ENCODE data around the gene KLHL21.

GRCh38 chr1:6624710-6625583 lies 22.3 kb upstream of the KLHL21 start, which contains the start of gene THAP3:
- TF ChIP-seq CTCF (IDR thresholded peaks at IDR 0.05) (no peak), AFF4 (CRISPR knock-in tag; IDR thresholded peaks at IDR 0.05; ENCODE audit: borderline replicate concordance) (no peak), FOXJ3 (CRISPR knock-in tag; IDR thresholded peaks at IDR 0.05; ENCODE audit: borderline replicate concordance) (no peak), CREM (CRISPR knock-in tag; IDR thresholded peaks at IDR 0.05) (no peak; the same call in 1 of the 2 replicates), NR3C1 (CRISPR knock-in tag; conservative IDR thresholded peaks at IDR 0.05; ENCODE audit: low read depth) (no peak), PREB (CRISPR knock-in tag; IDR thresholded peaks at IDR 0.05; ENCODE audit: borderline replicate concordance) (no peak), MYBL2 (CRISPR knock-in tag; IDR thresholded peaks at IDR 0.05) (no peak)

Data from WTC11 (cell line).